IMR-90 (cell line): ENCODE results near the gene HMGB2.

Source experiments
- CTCF ChIP-seq: conservative IDR thresholded peaks from 2 replicates; pipeline ENCODE4 v1.5.1; 2012; ENCODE audit warnings: mild to moderate bottlenecking, low read depth, low read length, improper control_type of control experiment
- POLR2A ChIP-seq: IDR thresholded peaks from 2 replicates; pipeline ENCODE4 v1.6.1; 2012; ENCODE audit warnings: mild to moderate bottlenecking, low read depth, low read length
- RAD21 ChIP-seq: IDR thresholded peaks from 2 replicates; pipeline ENCODE4 v1.6.1; 2012; ENCODE audit warnings: low read length, improper control_type of control experiment

DNA sequence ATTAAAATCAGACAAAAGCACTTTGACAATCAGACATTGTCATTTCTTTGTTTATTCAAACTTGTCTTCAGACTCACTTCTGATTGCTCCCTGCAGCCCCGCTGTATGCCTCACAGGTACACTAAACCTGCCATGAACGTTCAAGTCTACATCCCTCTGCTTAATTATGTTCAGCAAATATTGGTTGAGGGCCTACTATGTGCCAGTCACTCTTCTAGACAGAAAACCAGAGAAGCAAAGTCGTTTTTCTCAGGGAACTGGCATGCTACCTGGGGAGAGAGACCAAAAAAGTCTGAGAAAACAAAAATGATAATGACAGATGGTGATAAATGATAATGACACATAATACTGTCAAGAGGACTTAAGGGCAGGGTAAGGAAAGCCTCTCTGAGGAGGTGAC, 19.4 kb downstream of the HMGB2 start:
- no peak for TF ChIP-seq CTCF
- no peak for TF ChIP-seq POLR2A
- no peak for TF ChIP-seq RAD21
